Stimulated activated naive CD8-positive, alpha-beta T cell treated with anti-CD3 and anti-CD28 coated beads, Interleukin-15, Interleukin-2, amounts not matched to agents 100 ng/mL and 50 ng/mL, for 24 hours (primary cell): ENCODE data around the gene RNGTT.
"Not testable (repeated sequence)": the region's sequence is repeated elsewhere in the genome, so short reads cannot be mapped to it uniquely, and the experiment has no call there.

Experiments
- H3K27ac Mint-ChIP-seq: one replicate; pipeline ENCODE4 v1.8.0; 2021; ENCODE audit warnings: mild to moderate bottlenecking, mixed read lengths
- H3K27me3 Mint-ChIP-seq: one replicate; pipeline ENCODE4 v1.8.0; 2021; ENCODE audit warnings: mixed read lengths
- H3K36me3 Mint-ChIP-seq: one replicate; pipeline ENCODE4 v1.8.0; 2021; ENCODE audit warnings: low read depth, mixed read lengths
- H3K4me1 Mint-ChIP-seq: one replicate; pipeline ENCODE4 v1.8.0; 2021; ENCODE audit warnings: low read depth, mixed read lengths
- H3K4me3 Mint-ChIP-seq: one replicate; pipeline ENCODE4 v1.8.0; 2021; ENCODE audit warnings: mild to moderate bottlenecking, mixed read lengths
- H3K9me3 Mint-ChIP-seq: one replicate; pipeline ENCODE4 v1.8.0; 2021; ENCODE audit warnings: mixed read lengths

Gene RNGTT

DNA sequence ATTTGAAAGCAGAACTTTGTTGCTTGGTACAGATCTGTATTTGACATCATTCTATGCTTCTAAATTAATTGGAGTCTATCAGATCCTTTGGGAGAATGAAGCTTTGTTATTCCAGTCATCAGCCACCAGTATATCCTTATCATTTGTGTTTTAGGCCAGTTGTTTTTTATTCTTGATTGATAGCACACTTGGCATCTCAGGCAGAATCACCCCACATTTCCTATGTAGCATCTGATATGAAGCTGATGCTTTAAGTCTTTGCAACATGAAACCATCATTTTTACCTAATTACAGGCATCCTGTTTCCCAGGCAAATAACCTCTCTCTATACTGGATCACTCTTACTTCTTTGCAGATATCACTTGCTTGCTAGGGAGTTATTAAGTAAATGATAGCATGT lies 20.7 kb upstream of the RNGTT start:
- Mint-ChIP-seq H3K9me3 (no peaks in the 10 kb centered on the region), H3K27me3 (no peaks in the 10 kb centered on the region), H3K36me3 (no peaks in the 10 kb centered on the region), H3K27ac (no peak overlapping the region), H3K4me3 (no peak overlapping the region), H3K4me1 (no peaks in the 10 kb centered on the region)

GRCh38 chr6:88983532-88983931 lies 20.1 kb upstream of the RNGTT start:
- H3K27ac Mint-ChIP-seq: no peak overlapping the region
- H3K36me3 Mint-ChIP-seq: no peaks in the 10 kb centered on the region
- H3K9me3 Mint-ChIP-seq: no peaks in the 10 kb centered on the region
- no peaks in the 10 kb centered on the region for H3K27me3 Mint-ChIP-seq
- H3K4me1 Mint-ChIP-seq: no peaks in the 10 kb centered on the region
- no peak overlapping the region for H3K4me3 Mint-ChIP-seq

DNA sequence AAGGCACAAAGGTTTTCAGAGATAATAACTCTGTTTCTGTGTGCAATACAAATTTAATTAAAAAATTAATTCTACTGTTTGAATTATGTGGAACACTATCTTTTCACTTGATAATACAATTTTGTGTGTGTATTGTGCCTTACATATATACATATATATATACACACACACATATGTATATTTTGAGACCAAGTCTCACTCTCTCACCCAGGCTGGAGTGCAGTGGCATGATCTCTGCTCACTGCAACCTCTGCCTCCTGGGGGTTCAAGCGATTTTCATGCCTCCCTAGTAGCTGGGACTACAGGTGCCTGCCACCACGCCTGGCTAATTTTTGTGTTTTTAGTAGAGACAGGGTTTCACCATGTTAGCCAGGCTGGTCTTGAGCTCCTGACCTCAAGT lies 19.7 kb upstream of the RNGTT start:
- not testable (repeated sequence) for H3K9me3 Mint-ChIP-seq, H3K27me3 Mint-ChIP-seq, H3K4me3 Mint-ChIP-seq, H3K4me1 Mint-ChIP-seq, H3K36me3 Mint-ChIP-seq, H3K27ac Mint-ChIP-seq

DNA sequence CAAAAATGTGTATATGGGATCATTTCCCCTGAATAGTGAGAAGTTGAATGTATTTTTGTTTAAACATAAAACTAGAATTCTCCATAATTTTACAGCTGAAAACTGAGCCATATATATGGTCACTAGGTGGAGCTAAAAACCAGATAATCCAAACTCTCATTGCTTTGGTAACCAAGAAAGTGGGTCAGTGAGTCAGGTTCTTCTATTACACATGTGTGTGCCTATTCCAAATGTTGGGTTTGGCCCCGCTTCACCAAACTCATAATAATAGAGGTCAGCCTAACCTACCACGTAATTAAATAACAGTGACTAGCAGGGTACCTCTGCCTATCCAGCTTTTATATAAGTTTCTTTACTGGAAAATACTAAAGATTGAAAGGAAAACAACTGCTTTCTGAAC lies 19.3 kb upstream of the RNGTT start:
- Mint-ChIP-seq H3K27ac (no peak overlapping the region), H3K9me3 (no peaks in the 10 kb centered on the region), H3K4me1 (no peaks in the 10 kb centered on the region), H3K4me3 (no peak overlapping the region), H3K36me3 (no peaks in the 10 kb centered on the region), H3K27me3 (no peaks in the 10 kb centered on the region)

- no peaks in the 10 kb centered on the region for H3K27me3 Mint-ChIP-seq
- no peak overlapping the region for H3K4me3 Mint-ChIP-seq
- H3K27ac Mint-ChIP-seq: no peak overlapping the region
- H3K9me3 Mint-ChIP-seq: no peaks in the 10 kb centered on the region
- no peaks in the 10 kb centered on the region for H3K36me3 Mint-ChIP-seq
- no peaks in the 10 kb centered on the region for H3K4me1 Mint-ChIP-seq
Observed at GRCh38 chr6:88975369-88975768, 12.0 kb upstream of the RNGTT start.

- Mint-ChIP-seq H3K27ac (no peak overlapping the region), H3K36me3 (no peaks in the 10 kb centered on the region), H3K4me1 (no peaks in the 10 kb centered on the region), H3K27me3 (no peaks in the 10 kb centered on the region), H3K4me3 (no peak overlapping the region), H3K9me3 (no peaks in the 10 kb centered on the region)
Observed at GRCh38 chr6:88972504-88973423, 9.3 kb upstream of the RNGTT start.

GRCh38 chr6:88970301-88970700 lies 6.9 kb upstream of the RNGTT start:
- no peaks in the 10 kb centered on the region for H3K4me1 Mint-ChIP-seq
- no peak overlapping the region for H3K27ac Mint-ChIP-seq
- H3K9me3 Mint-ChIP-seq: no peaks in the 10 kb centered on the region
- no peaks in the 10 kb centered on the region for H3K27me3 Mint-ChIP-seq
- no peak overlapping the region for H3K4me3 Mint-ChIP-seq
- no peaks in the 10 kb centered on the region for H3K36me3 Mint-ChIP-seq

GRCh38 chr6:88969255-88969654 lies 5.8 kb upstream of the RNGTT start:
- not testable (repeated sequence) for H3K4me1 Mint-ChIP-seq, H3K27ac Mint-ChIP-seq, H3K9me3 Mint-ChIP-seq, H3K27me3 Mint-ChIP-seq, H3K36me3 Mint-ChIP-seq, H3K4me3 Mint-ChIP-seq

GRCh38 chr6:88967891-88968290 lies 4.5 kb upstream of the RNGTT start:
- no peak overlapping the region for H3K27ac Mint-ChIP-seq
- H3K9me3 Mint-ChIP-seq: no peaks in the 10 kb centered on the region
- no peaks in the 10 kb centered on the region for H3K36me3 Mint-ChIP-seq
- H3K4me1 Mint-ChIP-seq: peaks cover 15% of the 10 kb centered on the region
- no peak overlapping the region for H3K4me3 Mint-ChIP-seq
- H3K27me3 Mint-ChIP-seq: no peaks in the 10 kb centered on the region

GRCh38 chr6:88965691-88966090 lies 2.3 kb upstream of the RNGTT start:
- Mint-ChIP-seq H3K36me3 (no peaks in the 10 kb centered on the region), H3K4me1 (peaks cover 32% of the 10 kb centered on the region), H3K27ac (no peak overlapping the region), H3K9me3 (no peaks in the 10 kb centered on the region), H3K4me3 (no peak overlapping the region), H3K27me3 (no peaks in the 10 kb centered on the region)

GRCh38 chr6:88964509-88964908 lies 1.1 kb upstream of the RNGTT start:
- peaks cover 4% of the 10 kb centered on the region for H3K36me3 Mint-ChIP-seq
- peaks cover 42% of the 10 kb centered on the region for H3K4me1 Mint-ChIP-seq
- H3K27ac Mint-ChIP-seq: no peak overlapping the region
- H3K9me3 Mint-ChIP-seq: no peaks in the 10 kb centered on the region
- no peaks in the 10 kb centered on the region for H3K27me3 Mint-ChIP-seq
- H3K4me3 Mint-ChIP-seq: peak overlapping the region; percentile 99

DNA sequence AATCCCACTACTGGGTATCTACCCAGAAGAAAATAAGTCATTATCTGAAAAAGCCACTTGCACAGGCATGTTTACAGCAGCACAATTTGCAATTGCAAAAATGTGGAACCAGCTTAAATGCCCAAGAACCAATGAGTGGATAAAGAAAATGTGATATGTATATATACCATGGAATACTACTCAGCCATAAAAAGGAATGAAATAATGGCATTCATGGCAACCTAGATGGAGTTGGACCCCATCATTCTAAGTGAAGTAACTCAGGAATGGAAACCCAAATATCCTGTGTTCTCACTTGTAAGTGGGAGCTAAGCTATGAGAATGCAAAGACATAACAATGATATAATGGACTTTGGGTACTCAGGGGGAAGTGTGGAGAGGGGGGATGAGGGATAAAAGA lies 4.6 kb downstream of the RNGTT start:
- no peak overlapping the region for H3K27ac Mint-ChIP-seq
- no peaks in the 10 kb centered on the region for H3K27me3 Mint-ChIP-seq
- peaks cover 45% of the 10 kb centered on the region for H3K36me3 Mint-ChIP-seq
- peaks cover 6% of the 10 kb centered on the region for H3K9me3 Mint-ChIP-seq
- H3K4me1 Mint-ChIP-seq: peaks cover 59% of the 10 kb centered on the region
- H3K4me3 Mint-ChIP-seq: no peak overlapping the region

- no peak overlapping the region for H3K27ac Mint-ChIP-seq
- no peak overlapping the region for H3K4me3 Mint-ChIP-seq
- H3K36me3 Mint-ChIP-seq: peaks cover 71% of the 10 kb centered on the region
- H3K27me3 Mint-ChIP-seq: no peaks in the 10 kb centered on the region
- H3K4me1 Mint-ChIP-seq: peaks cover 24% of the 10 kb centered on the region
- peaks cover 14% of the 10 kb centered on the region for H3K9me3 Mint-ChIP-seq
Observed at GRCh38 chr6:88953550-88954386, 9.7 kb downstream of the RNGTT start.

DNA sequence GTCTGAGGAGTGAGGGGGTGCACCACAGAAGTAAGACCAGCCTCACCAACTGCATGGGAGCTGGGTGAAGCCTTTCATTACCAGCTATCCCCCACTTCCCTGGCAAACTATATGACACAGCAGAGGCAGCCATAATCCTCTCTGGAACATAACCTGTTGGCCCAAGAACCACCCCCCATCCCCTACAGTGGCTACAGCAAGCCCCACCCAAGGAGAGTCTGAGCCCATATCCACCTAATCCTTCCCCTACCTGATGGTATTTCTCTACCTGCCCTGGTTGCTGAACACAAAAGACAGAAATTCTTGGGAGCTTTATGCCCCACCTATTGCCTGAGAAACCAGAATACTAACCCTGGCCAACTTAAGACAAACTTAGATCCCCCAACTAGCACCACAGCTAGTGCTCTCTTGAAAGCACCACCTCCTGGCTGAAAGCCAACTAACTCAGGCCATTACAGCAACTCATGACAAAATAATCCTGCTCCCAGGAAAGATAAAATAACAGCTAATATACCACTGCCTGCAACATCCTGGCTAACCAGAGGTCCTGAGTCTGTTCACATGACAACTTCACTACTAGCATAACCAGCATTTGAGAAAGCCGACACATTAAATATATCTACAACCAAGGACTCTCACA lies 11.2 kb downstream of the RNGTT start:
- H3K36me3 Mint-ChIP-seq: peaks cover 58% of the 10 kb centered on the region

GRCh38 chr6:88945415-88946008 lies 17.9 kb downstream of the RNGTT start:
- H3K4me1 Mint-ChIP-seq: no peaks in the 10 kb centered on the region
- peaks cover 17% of the 10 kb centered on the region for H3K36me3 Mint-ChIP-seq
- H3K4me3 Mint-ChIP-seq: no peak overlapping the region
- H3K27me3 Mint-ChIP-seq: no peaks in the 10 kb centered on the region
- H3K27ac Mint-ChIP-seq: no peak overlapping the region
- H3K9me3 Mint-ChIP-seq: no peaks in the 10 kb centered on the region

More for the DNA sequence above, 11.2 kb downstream of the RNGTT start:
- no peak overlapping the region for H3K4me3 Mint-ChIP-seq
- no peak overlapping the region for H3K27ac Mint-ChIP-seq
- peaks cover 10% of the 10 kb centered on the region for H3K4me1 Mint-ChIP-seq
- no peaks in the 10 kb centered on the region for H3K27me3 Mint-ChIP-seq
- peaks cover 14% of the 10 kb centered on the region for H3K9me3 Mint-ChIP-seq
